ENCODE measurements around the gene PACSIN1. TPM values are rescaled to one million over a fixed set of nuclear protein-coding genes. Genes with fewer than 3 reads are reported as not detected.

Gene PACSIN1
- total and polyA plus RNA-seq, 4 donors = 5.8 to 34.8 (median 25.7) TPM

DNA sequence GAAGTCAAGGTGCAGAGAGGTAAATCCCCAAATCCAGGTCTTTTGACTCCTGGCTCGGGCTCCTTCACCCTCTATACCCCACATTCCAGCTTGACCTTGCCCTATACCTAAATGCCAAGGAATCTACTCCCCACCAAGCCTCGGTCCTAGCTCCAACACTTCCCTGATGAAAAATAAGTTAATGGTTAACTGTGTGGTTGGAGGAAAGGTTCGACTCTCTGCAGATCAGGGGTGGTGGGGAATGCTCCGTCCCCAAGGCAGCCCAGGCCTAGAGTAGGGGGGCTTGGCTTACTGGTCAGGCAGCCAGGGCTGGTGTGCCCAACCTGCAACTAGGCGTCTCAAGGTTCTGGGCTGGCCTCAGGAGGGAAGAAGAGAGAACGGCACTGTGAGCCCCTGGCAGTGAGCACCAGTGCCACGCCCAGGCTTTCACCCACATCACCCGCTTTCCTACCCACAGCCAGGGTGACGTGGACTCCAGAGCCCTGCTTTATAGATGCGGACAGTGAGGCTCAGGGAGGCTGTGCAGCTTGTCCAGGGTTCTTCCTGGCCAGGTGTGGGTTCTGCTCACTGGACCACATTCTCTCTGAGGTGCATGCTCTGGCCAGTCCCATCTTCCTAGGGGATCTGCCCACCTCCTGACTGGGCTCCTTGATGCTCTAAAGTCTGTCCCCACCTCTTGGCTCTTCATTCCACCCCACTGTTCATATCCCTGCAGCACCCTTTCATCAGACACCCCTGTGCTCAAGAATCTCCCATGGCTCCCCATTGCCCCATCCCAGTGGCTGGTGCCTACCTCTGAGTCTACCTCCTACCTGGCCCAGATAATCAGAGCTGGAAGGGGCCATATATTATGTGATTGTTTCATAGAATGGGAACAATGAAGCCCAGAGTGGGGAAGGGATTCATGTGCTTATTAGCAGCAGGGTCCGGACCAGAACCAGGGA lies 82.1 kb downstream of the PACSIN1 start:
- Histone ChIP-seq H3K27me3 (ENCODE audit: control insufficient read depth, insufficient read depth, low read length) (no peaks in the 10 kb centered on the region), H3K36me3 (ENCODE audit: control insufficient read depth, insufficient read depth, low read length) (no peaks in the 10 kb centered on the region), H3K27ac (ENCODE audit: low read depth, low read length) (no peak overlapping the region), H3K9me3 (ENCODE audit: control insufficient read depth, insufficient read depth, low read length) (no peaks in the 10 kb centered on the region), H3K4me3 (ENCODE audit: low read depth, low read length) (no peak overlapping the region), H3K4me1 (ENCODE audit: control insufficient read depth, insufficient read depth, low read length) (peaks cover 21% of the 10 kb centered on the region)
- DNase-seq (ENCODE audit: low read depth in 4 of 6, low spot score in 6 of 6) = no peak
- 85% methylated on average over 7 of the region's 11 CpGs for WGBS (ENCODE audit: insufficient coverage)

DNA sequence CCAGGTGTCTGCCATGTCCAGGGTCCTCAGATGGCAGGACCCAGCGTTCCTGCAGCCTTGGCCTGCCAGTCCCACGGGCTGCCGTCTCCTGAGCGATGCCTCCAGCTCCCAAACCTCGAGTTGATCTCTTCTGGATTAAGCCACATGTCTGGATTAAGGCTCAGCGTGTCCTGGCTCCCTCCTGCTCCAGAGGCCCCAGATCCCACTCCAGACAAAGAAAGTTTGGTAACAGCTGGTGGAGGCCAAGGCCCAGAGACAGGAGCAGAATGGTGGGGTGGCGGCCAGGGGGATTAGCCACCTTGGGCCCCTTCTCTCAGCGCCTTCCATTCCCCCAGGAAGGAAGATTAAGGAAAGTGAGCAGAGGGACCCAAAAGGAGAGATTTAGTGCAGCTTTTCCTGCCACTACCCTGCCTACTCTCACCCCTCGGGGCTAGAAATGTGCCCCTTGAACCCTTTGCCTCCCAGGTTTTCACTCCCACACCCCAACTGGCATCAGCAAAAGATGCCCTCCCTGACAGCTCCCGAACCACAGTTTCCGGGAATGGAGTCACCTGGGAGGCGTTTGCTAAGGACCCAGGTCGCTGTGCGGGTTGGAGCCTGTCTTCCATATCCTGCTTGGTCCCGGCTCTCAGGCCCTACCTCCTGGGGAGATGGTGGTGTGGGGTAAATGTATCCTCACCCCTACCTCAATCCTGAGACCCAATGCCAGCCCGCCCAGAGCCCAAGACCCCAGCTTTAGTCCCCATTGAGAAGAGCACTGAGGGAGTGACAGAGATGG lies 83.3 kb downstream of the PACSIN1 start:
- H3K4me1 ChIP-seq (ENCODE audit: control insufficient read depth, insufficient read depth, low read length) = peaks cover 21% of the 10 kb centered on the region
- H3K36me3 ChIP-seq (ENCODE audit: control insufficient read depth, insufficient read depth, low read length) = no peaks in the 10 kb centered on the region
- no peak for DNase-seq (ENCODE audit: low read depth in 4 of 6, low spot score in 6 of 6)
- H3K9me3 ChIP-seq (ENCODE audit: control insufficient read depth, insufficient read depth, low read length) = no peaks in the 10 kb centered on the region
- no peaks in the 10 kb centered on the region for H3K27me3 ChIP-seq (ENCODE audit: control insufficient read depth, insufficient read depth, low read length)
- H3K4me3 ChIP-seq (ENCODE audit: low read depth, low read length) = no peak overlapping the region
- WGBS (ENCODE audit: insufficient coverage) = 86% methylated on average over 9 of the region's 16 CpGs
- no peak overlapping the region for H3K27ac ChIP-seq (ENCODE audit: low read depth, low read length)

DNA sequence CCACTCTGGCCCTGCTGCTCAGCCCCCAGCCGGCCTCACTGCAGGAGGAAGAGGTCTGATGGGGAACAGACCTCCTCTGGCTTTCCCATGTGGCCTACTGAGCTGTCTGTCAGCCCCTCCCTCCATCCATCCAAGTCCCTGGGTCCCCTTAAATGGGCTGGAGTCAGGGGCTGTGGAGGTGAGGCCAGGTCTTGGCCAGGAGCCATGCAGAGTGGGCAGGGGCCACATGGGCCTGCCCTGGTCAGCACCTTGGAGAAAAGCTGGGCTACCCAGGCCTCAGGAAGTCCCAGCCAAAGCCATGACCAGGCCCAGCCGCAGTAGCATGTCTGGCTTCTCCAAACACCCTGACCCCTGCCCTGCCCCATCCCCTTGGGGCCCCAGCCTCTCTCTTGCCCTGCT lies 83.9 kb downstream of the PACSIN1 start:
- 79% methylated on average over 2 of the region's 2 CpGs for WGBS (ENCODE audit: insufficient coverage)
- Histone ChIP-seq H3K36me3 (ENCODE audit: control insufficient read depth, insufficient read depth, low read length) (no peaks in the 10 kb centered on the region), H3K4me3 (ENCODE audit: low read depth, low read length) (no peak overlapping the region), H3K4me1 (ENCODE audit: control insufficient read depth, insufficient read depth, low read length) (peaks cover 26% of the 10 kb centered on the region), H3K27me3 (ENCODE audit: control insufficient read depth, insufficient read depth, low read length) (no peaks in the 10 kb centered on the region), H3K27ac (ENCODE audit: low read depth, low read length) (no peak overlapping the region), H3K9me3 (ENCODE audit: control insufficient read depth, insufficient read depth, low read length) (no peaks in the 10 kb centered on the region)
- DNase-seq (ENCODE audit: low read depth in 4 of 6, low spot score in 6 of 6) = no peak

DNA sequence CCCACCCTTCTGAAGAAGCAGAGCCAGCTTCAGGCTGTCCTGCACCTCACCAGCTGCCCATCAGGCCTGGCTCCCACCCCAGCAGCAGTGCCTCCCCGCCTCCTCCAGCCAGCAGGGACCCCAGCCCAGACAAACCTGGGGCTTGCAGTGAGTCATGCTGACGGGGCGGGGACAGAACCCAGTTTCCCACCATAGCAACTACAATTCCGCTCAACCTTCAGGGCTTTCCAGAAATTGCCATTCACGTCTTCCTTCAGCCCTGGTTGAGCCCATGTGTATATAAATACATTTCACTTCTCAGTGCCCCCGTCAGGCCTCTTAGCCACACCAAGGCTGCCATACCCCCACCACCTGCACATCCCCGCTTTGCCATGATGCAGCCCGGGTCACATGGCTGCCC lies 85.8 kb downstream of the PACSIN1 start:
- no peaks in the 10 kb centered on the region for H3K27me3 ChIP-seq (ENCODE audit: control insufficient read depth, insufficient read depth, low read length)
- H3K4me1 ChIP-seq (ENCODE audit: control insufficient read depth, insufficient read depth, low read length) = peaks cover 17% of the 10 kb centered on the region
- no peak for DNase-seq (ENCODE audit: low read depth in 4 of 6, low spot score in 6 of 6)
- H3K9me3 ChIP-seq (ENCODE audit: control insufficient read depth, insufficient read depth, low read length) = no peaks in the 10 kb centered on the region
- 91% methylated on average over 8 of the region's 8 CpGs for WGBS (ENCODE audit: insufficient coverage)
- no peak overlapping the region for H3K27ac ChIP-seq (ENCODE audit: low read depth, low read length)
- no peak overlapping the region for H3K4me3 ChIP-seq (ENCODE audit: low read depth, low read length)
- H3K36me3 ChIP-seq (ENCODE audit: control insufficient read depth, insufficient read depth, low read length) = no peaks in the 10 kb centered on the region

DNA sequence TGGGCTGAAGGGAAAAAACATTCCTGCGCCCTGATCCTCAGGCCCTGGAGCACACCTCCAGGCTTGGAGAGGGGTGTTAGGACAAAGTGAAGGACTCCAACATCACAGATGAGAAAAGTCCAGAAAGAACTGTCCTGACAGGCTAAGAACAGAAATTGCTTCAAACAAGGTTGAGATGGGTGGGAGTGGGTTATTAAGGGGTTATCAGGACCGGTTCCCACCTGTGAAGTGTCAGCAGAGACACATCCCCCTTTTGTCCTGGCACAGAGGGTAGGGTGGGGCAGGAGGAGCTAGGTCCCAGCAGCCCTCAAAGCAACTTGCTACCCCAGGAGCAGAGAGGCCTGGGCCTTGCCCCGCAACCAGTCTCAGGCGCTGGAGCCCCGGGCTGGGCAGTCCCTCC lies 86.7 kb downstream of the PACSIN1 start:
- H3K27ac ChIP-seq (ENCODE audit: low read depth, low read length) = no peak overlapping the region
- DNase-seq (ENCODE audit: low read depth in 4 of 6, low spot score in 6 of 6) = no peak
- no peaks in the 10 kb centered on the region for H3K27me3 ChIP-seq (ENCODE audit: control insufficient read depth, insufficient read depth, low read length)
- no peaks in the 10 kb centered on the region for H3K36me3 ChIP-seq (ENCODE audit: control insufficient read depth, insufficient read depth, low read length)
- H3K9me3 ChIP-seq (ENCODE audit: control insufficient read depth, insufficient read depth, low read length) = no peaks in the 10 kb centered on the region
- H3K4me3 ChIP-seq (ENCODE audit: low read depth, low read length) = no peak overlapping the region
- H3K4me1 ChIP-seq (ENCODE audit: control insufficient read depth, insufficient read depth, low read length) = peaks cover 10% of the 10 kb centered on the region
- WGBS (ENCODE audit: insufficient coverage) = 60% methylated on average over 3 of the region's 5 CpGs

DNA sequence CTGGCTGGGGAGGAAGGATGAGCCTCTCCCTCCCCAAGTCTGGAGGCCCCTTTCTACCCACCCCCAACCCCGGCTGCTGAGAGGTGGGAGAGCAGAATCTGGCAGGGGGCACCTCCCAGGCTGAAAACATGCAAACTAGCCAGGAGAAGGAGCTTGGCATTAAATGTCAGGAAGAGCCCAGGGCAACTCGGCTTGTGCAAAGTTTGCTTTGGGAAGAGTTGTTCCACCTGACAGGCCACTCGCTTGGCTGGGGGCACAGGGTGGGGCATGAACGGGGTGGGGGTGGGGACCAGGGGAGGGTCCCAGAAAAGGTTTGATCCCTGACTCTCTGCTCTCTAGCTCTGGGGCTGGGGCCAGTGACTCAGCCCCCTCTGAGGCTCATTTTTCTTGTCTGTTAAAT lies 87.3 kb downstream of the PACSIN1 start:
- 93% methylated on average over 3 of the region's 4 CpGs for WGBS (ENCODE audit: insufficient coverage)
- DNase-seq (ENCODE audit: low read depth in 4 of 6, low spot score in 6 of 6) = no peak
- H3K36me3 ChIP-seq (ENCODE audit: control insufficient read depth, insufficient read depth, low read length) = no peaks in the 10 kb centered on the region

DNA sequence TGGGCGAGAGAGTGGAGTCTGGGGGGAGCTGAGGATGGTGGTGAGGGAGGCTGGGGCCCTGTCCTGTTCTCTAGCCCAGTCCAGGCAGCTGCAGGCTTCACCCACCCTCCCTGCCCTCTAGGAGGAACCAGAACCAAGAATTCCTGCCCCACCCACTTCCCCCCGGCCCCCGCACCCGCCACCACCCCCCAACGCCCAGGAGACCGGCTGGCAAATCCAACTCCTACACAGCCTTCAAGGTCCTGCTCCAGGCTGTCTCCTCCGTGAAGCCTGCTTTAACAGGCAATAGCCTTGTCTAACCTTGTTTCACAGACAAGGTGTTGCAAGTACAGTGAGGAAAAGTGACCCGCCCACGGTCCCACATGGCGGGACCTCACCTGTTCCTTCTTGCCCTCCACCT lies 87.9 kb downstream of the PACSIN1 start:
- H3K27ac ChIP-seq (ENCODE audit: low read depth, low read length) = no peak overlapping the region
- peaks cover 5% of the 10 kb centered on the region for H3K9me3 ChIP-seq (ENCODE audit: control insufficient read depth, insufficient read depth, low read length)
- H3K4me1 ChIP-seq (ENCODE audit: control insufficient read depth, insufficient read depth, low read length) = peaks cover 10% of the 10 kb centered on the region
- H3K36me3 ChIP-seq (ENCODE audit: control insufficient read depth, insufficient read depth, low read length) = no peaks in the 10 kb centered on the region
- 89% methylated on average over 3 of the region's 10 CpGs for WGBS (ENCODE audit: insufficient coverage)
- no peaks in the 10 kb centered on the region for H3K27me3 ChIP-seq (ENCODE audit: control insufficient read depth, insufficient read depth, low read length)
- no peak overlapping the region for H3K4me3 ChIP-seq (ENCODE audit: low read depth, low read length)
- DNase-seq (ENCODE audit: low read depth in 4 of 6, low spot score in 6 of 6) = no peak

More for the DNA sequence above, 87.3 kb downstream of the PACSIN1 start:
- Histone ChIP-seq H3K4me1 (ENCODE audit: control insufficient read depth, insufficient read depth, low read length) (peaks cover 10% of the 10 kb centered on the region), H3K27ac (ENCODE audit: low read depth, low read length) (no peak overlapping the region), H3K9me3 (ENCODE audit: control insufficient read depth, insufficient read depth, low read length) (peaks cover under 1% of the 10 kb centered on the region), H3K4me3 (ENCODE audit: low read depth, low read length) (no peak overlapping the region), H3K27me3 (ENCODE audit: control insufficient read depth, insufficient read depth, low read length) (no peaks in the 10 kb centered on the region)

DNA sequence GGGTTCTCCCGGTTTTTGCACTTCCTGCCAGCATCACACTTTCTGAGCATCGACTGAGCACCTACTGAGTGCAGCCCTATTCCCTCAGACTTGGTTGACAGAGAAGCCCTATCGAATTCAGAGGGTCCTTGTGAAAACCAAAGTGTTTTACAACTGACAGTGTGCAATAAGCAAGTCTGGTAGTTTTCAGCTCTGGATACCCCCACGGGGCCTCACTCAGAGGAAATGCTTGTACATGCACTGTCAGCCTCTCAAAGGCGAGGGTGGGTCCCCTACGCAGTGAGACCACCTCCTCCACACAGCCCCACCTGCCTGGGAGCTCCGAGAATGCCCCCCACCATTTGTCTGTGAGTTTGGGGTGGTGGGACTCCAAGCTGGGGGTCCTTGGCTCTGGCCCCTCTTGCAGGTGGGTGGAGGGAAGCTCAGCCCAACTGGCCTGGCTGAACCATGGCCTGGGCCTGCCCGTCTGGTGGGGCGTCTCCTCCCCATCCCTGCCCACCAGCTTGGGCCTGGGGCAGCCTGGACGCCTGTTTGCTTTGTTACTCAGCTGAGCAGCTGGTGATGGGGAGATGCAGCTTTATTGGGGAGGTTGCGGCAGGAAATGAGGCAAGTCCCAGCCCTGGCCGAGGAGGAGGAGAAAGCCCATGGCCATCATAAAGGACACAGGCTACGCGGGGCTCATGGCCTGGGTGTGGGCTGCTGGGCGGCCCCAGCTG lies 88.6 kb downstream of the PACSIN1 start:
- 54% methylated on average over 5 of the region's 15 CpGs for WGBS (ENCODE audit: insufficient coverage)

DNA sequence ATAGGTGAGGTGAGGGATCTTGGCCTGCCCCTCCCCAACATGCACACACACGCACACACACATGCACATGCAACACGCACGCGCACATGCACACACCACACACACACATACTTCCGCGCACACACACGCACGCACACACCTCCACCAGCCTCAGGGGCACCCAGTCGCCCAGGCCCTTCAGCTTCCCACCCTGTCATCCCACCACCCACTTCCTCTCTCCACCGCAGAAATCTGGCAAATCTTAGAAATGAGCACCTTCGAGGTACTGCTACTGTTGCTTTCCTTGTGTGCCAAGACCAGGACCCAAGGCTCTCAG lies 89.1 kb downstream of the PACSIN1 start:
- Histone ChIP-seq H3K4me3 (ENCODE audit: low read depth, low read length) (no peak overlapping the region), H3K36me3 (ENCODE audit: control insufficient read depth, insufficient read depth, low read length) (no peaks in the 10 kb centered on the region), H3K27me3 (ENCODE audit: control insufficient read depth, insufficient read depth, low read length) (no peaks in the 10 kb centered on the region), H3K4me1 (ENCODE audit: control insufficient read depth, insufficient read depth, low read length) (peaks cover 10% of the 10 kb centered on the region), H3K9me3 (ENCODE audit: control insufficient read depth, insufficient read depth, low read length) (peaks cover 5% of the 10 kb centered on the region), H3K27ac (ENCODE audit: low read depth, low read length) (no peak overlapping the region)
- 90% methylated on average over 10 of the region's 11 CpGs for WGBS (ENCODE audit: insufficient coverage)
- no peak for DNase-seq (ENCODE audit: low read depth in 4 of 6, low spot score in 6 of 6)

More for the DNA sequence above, 88.6 kb downstream of the PACSIN1 start:
- Histone ChIP-seq H3K4me3 (ENCODE audit: low read depth, low read length) (no peak overlapping the region), H3K27ac (ENCODE audit: low read depth, low read length) (no peak overlapping the region), H3K27me3 (ENCODE audit: control insufficient read depth, insufficient read depth, low read length) (no peaks in the 10 kb centered on the region), H3K36me3 (ENCODE audit: control insufficient read depth, insufficient read depth, low read length) (no peaks in the 10 kb centered on the region), H3K9me3 (ENCODE audit: control insufficient read depth, insufficient read depth, low read length) (peaks cover 5% of the 10 kb centered on the region), H3K4me1 (ENCODE audit: control insufficient read depth, insufficient read depth, low read length) (peaks cover 10% of the 10 kb centered on the region)
- DNase-seq (ENCODE audit: low read depth in 4 of 6, low spot score in 6 of 6) = no peak
